Activated CD4-positive, alpha-beta T cell treated with anti-CD3 and anti-CD28 coated beads for 48 hours (primary cell): ENCODE results near the gene PLA2G4D.
A peak's percentile ranks its signal among the peaks of the same experiment; 100 is the strongest.

Experiments
- DNase-seq: peaks from one replicate; pipeline ENCODE4 v3.0.0-alpha.2; 2020

The PLA2G4D gene

DNA sequence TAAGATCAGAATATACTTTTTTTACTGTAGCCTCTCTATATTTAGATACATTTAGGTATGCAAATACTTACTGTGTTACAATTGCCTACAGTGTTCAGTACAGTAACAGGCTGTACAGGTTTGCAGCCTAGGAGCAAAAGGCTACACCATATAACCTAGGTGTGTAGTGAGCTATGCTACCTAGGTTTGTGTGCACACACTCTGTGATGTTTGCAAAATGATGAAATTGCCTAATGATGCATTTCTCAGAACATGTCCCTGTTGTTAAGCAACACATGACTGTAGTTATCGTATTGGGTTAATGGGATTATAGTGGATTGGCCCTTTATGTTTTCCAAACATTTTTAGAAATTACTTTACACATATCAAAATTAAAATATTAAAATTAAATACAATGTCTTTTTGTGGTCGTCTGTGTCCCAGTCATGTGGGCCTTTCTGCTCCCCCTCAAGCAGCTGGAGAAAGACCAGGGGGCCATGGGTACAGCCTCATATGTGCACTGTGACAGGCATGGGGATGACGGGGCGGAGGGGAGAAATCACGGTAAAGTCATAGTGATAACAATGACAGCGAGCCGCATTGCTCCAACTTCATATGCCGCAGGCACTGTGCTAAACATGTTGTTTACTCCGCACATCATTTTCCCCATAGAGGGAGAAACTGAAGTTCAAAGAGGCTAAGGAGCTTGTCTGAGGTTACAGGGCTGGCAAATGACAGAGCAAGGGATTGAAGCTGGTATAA is 46.1 kb downstream of the PLA2G4D start:
- DNase-seq: no peak

DNA sequence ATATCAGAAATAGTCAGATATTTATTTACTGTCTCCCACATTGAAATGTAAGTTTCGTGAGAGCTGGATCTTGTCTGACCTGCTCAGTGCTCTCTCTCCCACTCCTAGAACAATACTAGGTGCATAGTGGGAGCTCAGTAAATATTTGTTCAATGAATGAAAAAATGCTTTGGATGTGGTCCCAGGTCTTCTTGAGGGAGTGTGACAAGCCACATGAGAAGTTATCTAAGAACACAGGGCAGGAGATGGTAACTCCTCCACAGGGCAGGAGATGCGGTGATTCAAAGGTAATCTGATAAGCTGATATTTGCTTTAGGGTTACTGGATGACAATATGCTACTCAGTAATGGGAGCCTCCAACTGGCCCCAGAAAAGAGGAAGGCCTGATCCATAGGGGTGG is 47.8 kb downstream of the PLA2G4D start:
- no peak for DNase-seq

DNA sequence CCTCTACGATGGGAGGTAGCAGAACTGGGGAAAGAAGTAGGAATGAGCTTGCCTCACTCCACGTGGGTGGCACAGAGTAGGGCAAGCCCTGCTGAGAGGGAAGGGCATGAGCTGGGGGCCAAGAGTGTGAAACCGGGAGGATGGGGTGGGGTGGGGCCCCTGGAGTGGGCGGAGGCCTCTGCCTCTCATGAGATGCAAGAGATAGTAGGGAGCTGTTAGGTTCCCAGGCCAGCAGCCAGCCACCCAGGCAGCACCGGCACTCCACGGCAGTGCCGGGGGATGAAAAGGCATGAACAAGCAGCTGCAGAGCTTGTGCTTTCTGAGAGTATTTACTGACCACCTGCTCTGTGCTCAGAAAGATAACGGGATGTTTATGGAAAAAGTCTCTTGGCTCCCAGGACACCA is 49.1 kb downstream of the PLA2G4D start:
- no peak for DNase-seq

- DNase-seq: no peak
These were observed 51.6 kb downstream of the PLA2G4D start for GRCh38 chr15:42042602-42043400.

DNA sequence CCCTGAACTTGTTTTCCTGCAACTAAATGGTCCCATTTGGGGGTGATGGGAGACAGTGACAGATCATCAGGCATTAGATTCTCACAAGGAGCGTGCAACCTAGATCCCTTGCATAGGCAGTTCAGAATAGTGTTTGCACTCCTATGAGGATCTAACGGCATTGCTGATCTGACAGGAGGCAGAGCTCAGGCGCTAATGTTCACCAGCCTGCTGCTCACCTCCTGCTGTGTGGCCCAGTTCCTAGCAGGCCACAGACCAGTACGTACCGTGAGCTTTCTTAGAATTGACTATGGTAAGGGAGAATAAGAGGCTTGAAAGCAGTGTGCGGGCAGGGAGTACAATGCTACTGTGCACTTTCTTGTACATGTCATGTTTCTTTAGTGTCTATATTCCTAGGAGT is 56.0 kb downstream of the PLA2G4D start:
- DNase-seq: no peak

- DNase-seq: no peak
These were observed 56.7 kb downstream of the PLA2G4D start for GRCh38 chr15:42037656-42038055.

DNA sequence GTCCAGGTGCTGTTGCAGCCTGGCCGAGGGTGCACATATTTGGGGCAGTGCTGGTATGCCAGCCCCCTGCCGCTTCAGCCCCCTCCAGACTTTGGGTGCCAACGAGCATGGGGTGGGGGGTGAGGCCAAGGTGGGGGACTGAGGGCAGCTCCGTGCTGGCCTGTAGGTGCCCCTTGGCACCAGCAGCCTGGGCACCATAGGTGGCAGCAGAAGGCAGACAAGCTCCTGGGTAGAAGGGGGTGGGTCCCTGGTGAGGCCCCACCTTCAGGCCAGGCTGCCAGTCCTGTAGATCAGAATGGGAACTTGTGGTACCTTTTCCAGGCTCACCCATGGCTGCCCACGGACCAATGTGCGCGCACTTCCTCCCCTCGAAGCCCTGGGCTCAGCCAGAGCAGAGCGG is 57.4 kb downstream of the PLA2G4D start:
- DNase-seq: no peak

GRCh38 chr15:42036112-42036905 is 58.1 kb downstream of the PLA2G4D start:
- DNase-seq: no peak

DNA sequence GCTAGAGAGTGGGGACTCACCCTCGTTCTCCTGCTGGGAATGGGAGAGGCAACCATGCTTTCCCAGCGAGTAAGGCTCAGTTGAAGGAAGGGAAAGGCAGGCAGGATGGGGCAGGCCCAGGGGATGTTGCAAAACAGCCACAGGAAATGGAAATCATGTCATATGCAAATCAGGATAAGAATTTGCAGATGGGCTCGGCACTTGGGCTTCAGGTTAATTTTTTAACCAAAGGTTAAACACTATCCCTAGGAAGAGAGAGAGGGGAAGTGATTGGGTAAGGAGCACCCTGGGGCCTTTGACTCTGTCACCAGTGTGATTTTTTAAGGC is 59.0 kb downstream of the PLA2G4D start:
- DNase-seq: peak; percentile 17

DNA sequence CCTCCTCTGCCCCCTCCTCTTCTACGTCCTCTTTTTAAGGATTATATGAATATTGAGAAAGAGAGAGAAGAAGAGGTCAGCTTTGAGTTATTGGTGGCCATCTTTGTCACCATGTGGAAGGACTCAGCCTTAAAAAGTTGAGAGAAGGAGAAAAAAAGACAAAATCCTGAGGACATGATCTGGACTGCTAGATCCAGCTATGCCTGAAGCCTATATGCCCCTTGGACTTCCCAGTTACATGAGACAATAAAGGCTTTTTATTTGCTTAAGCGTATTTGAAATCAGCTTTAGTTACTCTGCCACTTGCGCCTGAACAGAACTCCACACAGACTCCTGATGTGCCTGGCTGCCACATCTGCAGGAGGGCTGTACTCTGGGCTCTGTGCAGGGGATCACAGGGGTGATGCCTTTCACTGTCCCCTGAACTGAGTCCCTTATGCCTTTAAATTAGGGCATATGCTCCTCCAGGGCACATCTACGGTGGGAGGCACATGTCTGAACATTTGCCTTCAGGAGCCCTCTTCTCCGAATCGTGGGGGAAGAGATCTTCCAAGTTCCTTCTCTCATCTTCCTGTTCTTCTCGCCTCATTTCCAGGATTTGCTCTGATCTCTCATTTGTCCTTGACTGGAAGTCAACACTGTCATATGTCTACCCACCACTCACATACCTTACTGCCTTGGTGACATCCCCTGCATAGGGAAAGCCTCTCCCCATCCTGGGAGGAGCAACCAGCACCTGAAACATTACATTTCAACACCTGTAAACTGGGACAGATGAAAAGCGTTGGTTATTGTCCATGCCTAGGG is 59.5 kb downstream of the PLA2G4D start:
- no peak for DNase-seq

DNA sequence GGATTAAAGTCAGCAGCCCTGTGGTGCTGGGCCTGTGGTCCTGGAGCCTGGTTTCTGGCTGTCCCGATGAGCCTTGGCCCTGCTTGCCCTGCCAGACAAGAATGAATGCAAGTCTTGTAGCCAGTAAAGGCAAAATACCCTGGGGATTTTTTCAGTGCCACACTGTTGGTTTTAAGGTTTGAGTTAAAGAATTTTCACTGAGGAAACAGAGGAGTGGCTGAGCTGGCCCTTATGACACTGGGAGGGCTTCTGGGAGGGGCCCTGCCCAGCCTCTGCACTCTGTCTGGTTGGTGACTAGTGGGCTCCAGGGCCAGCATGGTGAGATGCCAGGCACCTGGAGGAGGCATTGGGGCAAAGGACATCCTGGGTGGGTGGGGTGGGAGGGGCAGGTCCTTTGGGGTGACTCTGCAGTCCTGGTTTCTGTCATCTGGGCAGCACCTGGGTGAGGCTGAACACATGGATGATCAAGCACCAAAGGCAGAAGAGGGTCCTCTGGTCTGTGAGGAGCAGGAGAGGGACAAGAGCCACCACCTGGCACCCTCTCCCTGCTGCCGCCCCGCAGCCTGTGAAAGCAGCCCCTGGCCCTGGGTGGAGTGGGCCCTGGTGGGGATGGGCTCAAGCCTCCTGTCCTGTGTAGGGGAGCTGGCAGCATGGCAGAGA is 61.0 kb downstream of the PLA2G4D start:
- DNase-seq: no peak

GRCh38 chr15:42032376-42033213 is 61.8 kb downstream of the PLA2G4D start:
- no peak for DNase-seq

- no peak for DNase-seq
These were observed 63.0 kb downstream of the PLA2G4D start for GRCh38 chr15:42031198-42031915.

DNA sequence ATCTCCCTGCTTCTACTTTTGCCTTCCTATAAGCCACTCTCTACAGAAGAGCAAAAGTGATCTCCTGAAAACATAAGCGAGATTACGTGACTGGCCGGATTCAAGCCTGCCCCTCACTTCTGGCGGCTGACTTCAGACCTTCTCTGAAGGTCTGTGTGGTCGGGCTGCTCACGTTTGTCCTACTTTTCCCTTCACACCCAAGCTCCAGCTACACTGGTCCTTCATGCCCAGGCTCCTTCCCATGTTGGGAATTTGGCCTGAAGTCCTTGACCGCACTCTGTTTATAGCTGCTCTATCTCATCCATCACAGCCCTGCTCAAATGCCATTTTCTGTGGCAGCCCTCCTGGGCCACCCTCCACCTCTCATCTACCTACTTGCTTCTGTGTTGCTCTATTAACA is 66.8 kb downstream of the PLA2G4D start:
- DNase-seq: no peak

DNA sequence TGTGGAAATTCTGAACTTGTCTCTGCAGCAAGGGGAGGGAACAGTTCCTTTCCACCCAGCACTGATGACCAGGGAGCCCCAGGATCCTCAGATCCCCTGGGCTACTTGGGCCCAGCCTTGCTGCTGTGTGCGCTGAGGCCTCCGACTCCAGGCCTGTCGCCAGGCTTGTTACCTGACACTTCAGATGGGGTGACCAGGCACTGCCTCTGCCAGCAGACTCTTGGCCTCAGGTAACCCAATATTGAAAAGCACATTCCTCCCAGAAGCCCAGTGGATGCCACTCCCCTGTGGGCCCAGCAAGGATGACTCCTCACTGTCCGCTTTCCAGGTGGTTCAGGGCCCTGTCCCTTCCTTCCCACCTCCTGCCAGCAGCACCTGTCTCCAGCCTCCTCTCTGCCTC is 70.1 kb downstream of the PLA2G4D start:
- DNase-seq: no peak

DNA sequence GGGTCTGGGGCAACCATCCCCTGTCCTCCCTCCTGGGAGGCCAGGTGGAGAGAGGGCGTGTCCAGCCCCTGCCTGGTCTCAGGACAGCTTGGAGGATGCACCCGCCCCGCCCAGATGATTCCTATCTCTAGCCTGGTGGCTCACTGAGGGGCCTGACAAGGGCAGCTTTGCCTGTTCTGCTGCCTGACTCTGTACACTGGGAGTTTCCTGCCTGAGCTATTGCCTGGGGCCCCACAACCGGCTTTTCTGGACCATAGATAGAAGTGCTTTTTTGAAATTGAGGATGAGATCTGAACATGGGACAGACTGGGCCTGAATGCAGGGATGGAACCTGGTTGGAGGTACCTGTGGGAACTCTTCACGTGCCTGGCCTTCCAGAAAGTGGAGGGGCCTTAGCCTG is 72.8 kb downstream of the PLA2G4D start:
- DNase-seq: no peak

- no peak for DNase-seq
These were observed 73.6 kb downstream of the PLA2G4D start, which contains the start of gene PLA2G4E for GRCh38 chr15:42020713-42021273. TSS of gene PLA2G4E (minus strand) at chr15:42021042. CDS start at chr15:42021030, 12 bp downstream.

DNA sequence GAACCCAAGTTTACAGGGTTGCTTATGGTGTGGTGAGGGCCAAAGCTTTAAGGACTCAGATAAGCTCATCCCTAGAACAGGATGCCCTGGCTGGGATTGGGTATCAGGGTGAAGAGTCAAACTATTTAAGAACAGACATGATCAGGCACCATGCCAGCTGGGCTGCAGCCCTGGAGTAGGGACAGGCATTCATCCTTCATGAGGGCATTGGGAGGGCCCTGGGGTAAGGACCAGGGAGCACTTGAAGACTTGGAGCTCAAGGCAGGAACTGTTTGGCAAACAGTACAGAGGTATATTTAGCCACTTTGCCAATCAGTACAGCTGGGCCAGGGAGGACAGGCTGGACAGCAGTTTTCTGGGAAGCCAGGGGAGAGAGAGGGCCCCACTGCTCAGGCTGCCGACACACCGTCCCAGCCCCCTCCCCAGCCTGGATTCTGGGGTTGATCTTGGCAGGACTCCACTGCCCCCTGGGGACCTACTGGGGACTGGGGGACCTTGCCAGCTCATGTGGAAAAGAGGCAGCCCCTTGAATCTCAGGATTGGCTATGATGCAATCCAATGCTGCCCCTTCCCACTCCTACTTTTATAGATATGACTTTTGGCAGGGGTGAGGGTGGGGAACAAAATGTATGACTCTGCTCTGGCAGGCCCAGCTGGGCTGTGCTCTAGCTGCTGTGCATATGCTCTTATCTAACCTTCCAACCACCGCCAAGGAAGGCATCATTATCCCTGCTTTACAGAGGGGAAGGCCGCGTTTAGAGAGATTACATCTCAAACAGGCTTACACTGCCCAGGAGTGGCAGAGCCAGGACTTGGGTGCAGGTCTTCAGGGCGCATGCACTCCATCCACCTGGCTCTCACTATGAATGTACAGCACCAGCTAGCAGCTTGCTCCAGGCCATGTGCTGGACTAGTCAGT is 75.8 kb downstream of the PLA2G4D start:
- DNase-seq: no peak
